ENCODE results near the gene SEMA4F.

- TF ChIP-seq GATA2 (IDR thresholded peaks at IDR 0.05; ENCODE audit: low read depth, low read length) (no peak), GATA3 (IDR thresholded peaks at IDR 0.05; ENCODE audit: low read depth, low read length) (no peak)
Measured at GRCh38 chr2:74695663-74696062, 41.6 kb downstream of the SEMA4F start.
